Measurements from ENCODE around the gene FOXN3. TPM values are rescaled to one million over a fixed set of nuclear protein-coding genes. Genes with fewer than 3 reads are reported as not detected.
"Not testable (repeated sequence)": the region's sequence is repeated elsewhere in the genome, so short reads cannot be mapped to it uniquely, and the experiment has no call there.

The FOXN3 gene
- total RNA-seq, 4 donors from 2014 or later: 99.6 to 172 (median 103) TPM

GRCh38 chr14:89117012-89117411, 300.0 kb downstream of the FOXN3 start:
- H3K9me3 ChIP-seq: no peaks in the 10 kb centered on the region
- H3K4me1 ChIP-seq: no peaks in the 10 kb centered on the region
- in situ Hi-C loops (cut with MboI; ENCODE audit: low sequenced_read_pairs in 4 of 4) (no loop called here), intact Hi-C loops (cut with DNase I; ENCODE audit: low total_unique reads) (no loop called here)
- TF ChIP-seq POLR2A (IDR thresholded peaks at IDR 0.05): no peak
- no peak for TF ChIP-seq CTCF (IDR thresholded peaks at IDR 0.05 in 4 of 5, conservative IDR thresholded peaks at IDR 0.05 in 1 of 5)
- ATAC-seq (no peak), DNase-seq (no peak)
- H3K36me3 ChIP-seq: no peaks in the 10 kb centered on the region
- no peak overlapping the region for H3K4me3 ChIP-seq
- H3K27ac ChIP-seq: no peak overlapping the region
- H3K27me3 ChIP-seq: no peaks in the 10 kb centered on the region

GRCh38 chr14:89114109-89114508, 302.9 kb downstream of the FOXN3 start:
- intact Hi-C loops (cut with DNase I; ENCODE audit: low total_unique reads) (no loop called here), in situ Hi-C loops (cut with MboI; ENCODE audit: low sequenced_read_pairs in 4 of 4) (no loop called here)
- DNase-seq (no peak), ATAC-seq (no peak)
- Histone ChIP-seq H3K9me3 (no peaks in the 10 kb centered on the region), H3K27ac (no peak overlapping the region), H3K4me3 (no peak overlapping the region), H3K36me3 (no peaks in the 10 kb centered on the region), H3K27me3 (no peaks in the 10 kb centered on the region), H3K4me1 (no peaks in the 10 kb centered on the region)
- TF ChIP-seq CTCF (IDR thresholded peaks at IDR 0.05 in 4 of 5, conservative IDR thresholded peaks at IDR 0.05 in 1 of 5): no peak
- TF ChIP-seq POLR2A (IDR thresholded peaks at IDR 0.05): no peak

GRCh38 chr14:89112720-89113119, 304.3 kb downstream of the FOXN3 start:
- Histone ChIP-seq H3K27ac (no peak overlapping the region), H3K4me1 (no peaks in the 10 kb centered on the region), H3K4me3 (no peak overlapping the region), H3K36me3 (no peaks in the 10 kb centered on the region), H3K27me3 (no peaks in the 10 kb centered on the region), H3K9me3 (no peaks in the 10 kb centered on the region)
- ATAC-seq: no peak
- in situ Hi-C loops (cut with MboI; ENCODE audit: low sequenced_read_pairs in 4 of 4): no loop called here
- intact Hi-C loops (cut with DNase I; ENCODE audit: low total_unique reads): no loop called here
- no peak for TF ChIP-seq CTCF (IDR thresholded peaks at IDR 0.05 in 4 of 5, conservative IDR thresholded peaks at IDR 0.05 in 1 of 5)
- no peak for TF ChIP-seq POLR2A (IDR thresholded peaks at IDR 0.05)
- DNase-seq: no peak

GRCh38 chr14:89111766-89112543, 305.1 kb downstream of the FOXN3 start:
- intact Hi-C loops (cut with DNase I; ENCODE audit: low total_unique reads); H3K27me3 ChIP-seq; H3K4me3 ChIP-seq; H3K27ac ChIP-seq; in situ Hi-C loops (cut with MboI; ENCODE audit: low sequenced_read_pairs in 4 of 4); H3K4me1 ChIP-seq; DNase-seq; ATAC-seq; H3K9me3 ChIP-seq; H3K36me3 ChIP-seq: not testable (repeated sequence)

GRCh38 chr14:89111232-89111631, 305.8 kb downstream of the FOXN3 start:
- H3K36me3 ChIP-seq; H3K27me3 ChIP-seq; intact Hi-C loops (cut with DNase I; ENCODE audit: low total_unique reads); ATAC-seq; H3K4me1 ChIP-seq; in situ Hi-C loops (cut with MboI; ENCODE audit: low sequenced_read_pairs in 4 of 4); H3K9me3 ChIP-seq; H3K4me3 ChIP-seq; DNase-seq; H3K27ac ChIP-seq: not testable (repeated sequence)

- no peak for DNase-seq
- Histone ChIP-seq H3K4me3 (no peak overlapping the region), H3K9me3 (no peaks in the 10 kb centered on the region), H3K27ac (no peak overlapping the region), H3K27me3 (no peaks in the 10 kb centered on the region), H3K4me1 (no peaks in the 10 kb centered on the region), H3K36me3 (no peaks in the 10 kb centered on the region)
- TF ChIP-seq CTCF (IDR thresholded peaks at IDR 0.05 in 4 of 5, conservative IDR thresholded peaks at IDR 0.05 in 1 of 5) (no peak), POLR2A (IDR thresholded peaks at IDR 0.05) (no peak)
- in situ Hi-C loops (cut with MboI; ENCODE audit: low sequenced_read_pairs in 4 of 4): no loop called here
- no peak for ATAC-seq
- intact Hi-C loops (cut with DNase I; ENCODE audit: low total_unique reads): no loop called here
These were observed 306.9 kb downstream of the FOXN3 start for GRCh38 chr14:89110110-89110509.

Data from gastrocnemius medialis (tissue), 4 donors.